GM18517 (cell line): Measurements from ENCODE around the gene DNAJB12.
"Not testable (repeated sequence)": the region's sequence is repeated elsewhere in the genome, so short reads cannot be mapped to it uniquely, and the experiment has no call there.

ENCODE experiments used
- ATAC-seq: cut with Tn5 transposase; IDR thresholded peaks from one replicate; pipeline ENCODE4 v1.9.1; 2021; ENCODE audit warnings: mild to moderate bottlenecking, moderate library complexity; ENCODE audit not compliant: unreplicated experiment

Gene DNAJB12

DNA sequence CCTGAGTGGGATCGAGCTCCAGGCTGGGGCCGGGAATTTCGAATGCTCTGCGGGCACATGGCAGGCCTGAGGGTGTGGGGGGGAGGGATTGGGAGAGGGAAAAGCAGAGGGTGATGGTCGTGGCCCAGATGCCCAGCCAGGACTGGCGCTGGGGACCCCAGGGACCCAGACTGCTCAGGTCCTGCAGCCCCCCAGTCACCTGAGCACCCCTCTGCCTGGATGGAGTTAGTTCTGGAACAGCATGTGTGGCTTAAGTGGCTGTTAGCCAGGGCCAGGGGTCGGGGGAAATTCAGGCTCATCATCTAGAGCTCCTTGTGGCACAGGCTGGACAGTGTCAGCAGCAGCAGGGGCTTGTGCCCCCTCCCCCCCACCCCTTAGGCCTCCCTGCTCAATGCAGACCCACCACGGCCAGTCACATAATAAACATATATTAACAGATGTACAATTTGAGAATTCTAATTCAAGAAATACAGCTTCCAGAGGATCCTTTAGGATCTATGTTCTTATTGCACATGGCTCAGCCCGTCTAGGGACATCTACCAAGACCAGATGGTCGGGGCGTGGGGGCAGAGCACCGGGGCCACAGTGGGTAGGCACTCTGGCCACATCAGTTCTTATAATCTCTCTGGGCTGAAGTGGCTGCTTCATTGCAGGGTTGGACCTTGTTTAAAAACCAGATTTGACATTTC lies 22.2 kb downstream of the DNAJB12 start:
- ATAC-seq: no peak

GRCh38 chr10:72331575-72332422 lies 22.9 kb downstream of the DNAJB12 start:
- ATAC-seq: peak; percentile 42

- no peak for ATAC-seq
These were observed 24.7 kb downstream of the DNAJB12 start for GRCh38 chr10:72330069-72330426.

DNA sequence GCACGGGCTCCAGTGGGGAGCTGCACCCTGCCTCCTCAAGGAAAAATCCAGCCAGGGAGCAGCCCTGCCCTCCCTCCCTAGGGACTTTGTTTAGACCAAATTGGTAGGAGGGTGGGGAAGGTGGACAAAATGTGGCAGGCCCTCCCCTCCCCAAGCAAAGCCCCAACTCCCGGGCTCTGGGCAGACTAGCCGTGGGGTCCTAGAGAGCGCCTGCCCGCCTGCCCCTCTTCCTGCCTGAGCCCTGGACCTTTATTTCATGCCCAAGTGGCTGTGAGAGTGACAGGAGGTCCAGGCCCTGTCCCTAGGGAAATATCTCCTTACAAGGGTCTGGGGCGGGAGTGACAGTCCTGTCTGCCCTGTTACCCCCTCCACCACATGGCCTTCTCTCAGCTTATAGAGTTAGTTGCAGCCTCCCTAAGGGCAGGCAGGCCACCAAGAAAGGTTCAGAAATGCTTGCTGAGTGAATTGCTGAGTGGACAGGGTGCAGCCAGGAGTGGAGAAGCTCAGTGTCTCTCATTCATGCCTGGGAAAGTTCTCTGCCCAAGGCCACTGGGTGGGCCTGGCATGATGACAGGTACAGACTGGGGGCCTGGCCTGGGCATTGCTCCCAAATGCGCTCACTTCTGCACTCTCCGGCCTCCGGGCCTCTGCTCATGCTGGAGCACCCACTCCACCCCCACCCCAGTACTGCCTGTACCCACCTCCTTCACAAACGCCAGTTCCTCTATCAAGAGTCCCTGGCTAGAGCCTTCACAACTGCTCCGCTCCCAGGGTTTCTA lies 25.2 kb downstream of the DNAJB12 start:
- ATAC-seq: no peak

DNA sequence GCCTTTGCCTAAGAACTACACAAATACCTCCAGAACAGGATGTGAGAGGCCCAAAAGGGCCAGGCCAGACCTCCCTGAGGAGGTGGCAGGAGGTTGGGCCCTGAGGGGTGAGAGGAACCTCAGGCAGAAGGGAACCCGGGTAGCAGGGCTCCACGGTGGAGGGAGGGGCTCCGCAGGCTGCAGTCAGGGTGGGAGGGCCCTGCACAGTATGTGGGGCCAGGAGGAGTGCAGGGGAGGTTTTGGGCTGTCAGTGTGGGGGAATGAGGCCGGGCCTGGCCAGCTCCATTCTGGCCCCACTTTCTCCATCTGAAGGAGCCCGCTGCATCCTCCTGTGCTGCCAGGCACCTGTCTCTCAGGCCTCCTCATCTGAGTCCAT lies 25.9 kb downstream of the DNAJB12 start:
- ATAC-seq: no peak

DNA sequence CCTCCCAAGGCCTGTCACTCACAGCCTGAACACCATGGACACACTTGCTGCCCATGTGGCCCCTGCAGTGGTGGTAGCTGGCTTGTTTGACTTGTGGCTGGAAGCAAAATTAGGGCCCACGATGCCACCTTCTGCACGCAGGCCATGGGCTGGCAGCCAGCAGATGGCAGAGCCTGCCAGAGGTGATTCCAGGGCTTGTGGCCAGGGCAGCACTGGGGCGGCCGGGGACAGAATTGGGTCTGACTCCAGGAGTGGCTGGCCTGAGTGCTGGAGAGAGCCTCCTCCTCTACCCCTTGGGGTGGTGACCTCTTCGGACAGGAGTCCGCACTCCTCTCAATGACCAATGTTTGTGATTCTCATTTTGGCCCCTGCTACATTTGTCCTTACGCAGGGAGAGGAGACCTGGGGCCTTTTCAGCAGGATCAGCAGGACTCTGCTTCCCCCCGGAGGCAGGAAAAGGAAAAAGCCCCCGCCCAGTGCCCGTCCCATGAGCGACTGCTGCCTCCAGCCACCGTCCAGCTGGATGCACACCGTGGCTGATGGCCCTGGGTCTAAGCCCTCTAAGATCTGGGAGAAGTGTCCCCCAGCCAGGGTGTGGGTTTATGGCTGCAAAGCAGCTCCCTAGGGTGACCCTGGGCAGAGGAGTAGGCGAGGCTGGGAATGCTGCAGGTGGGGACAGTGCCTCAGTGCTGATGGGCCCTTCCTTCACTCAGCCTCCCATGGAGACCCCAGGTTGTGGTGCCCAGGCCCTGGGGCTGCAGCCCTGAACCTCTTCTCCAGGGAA lies 26.5 kb downstream of the DNAJB12 start:
- no peak for ATAC-seq

DNA sequence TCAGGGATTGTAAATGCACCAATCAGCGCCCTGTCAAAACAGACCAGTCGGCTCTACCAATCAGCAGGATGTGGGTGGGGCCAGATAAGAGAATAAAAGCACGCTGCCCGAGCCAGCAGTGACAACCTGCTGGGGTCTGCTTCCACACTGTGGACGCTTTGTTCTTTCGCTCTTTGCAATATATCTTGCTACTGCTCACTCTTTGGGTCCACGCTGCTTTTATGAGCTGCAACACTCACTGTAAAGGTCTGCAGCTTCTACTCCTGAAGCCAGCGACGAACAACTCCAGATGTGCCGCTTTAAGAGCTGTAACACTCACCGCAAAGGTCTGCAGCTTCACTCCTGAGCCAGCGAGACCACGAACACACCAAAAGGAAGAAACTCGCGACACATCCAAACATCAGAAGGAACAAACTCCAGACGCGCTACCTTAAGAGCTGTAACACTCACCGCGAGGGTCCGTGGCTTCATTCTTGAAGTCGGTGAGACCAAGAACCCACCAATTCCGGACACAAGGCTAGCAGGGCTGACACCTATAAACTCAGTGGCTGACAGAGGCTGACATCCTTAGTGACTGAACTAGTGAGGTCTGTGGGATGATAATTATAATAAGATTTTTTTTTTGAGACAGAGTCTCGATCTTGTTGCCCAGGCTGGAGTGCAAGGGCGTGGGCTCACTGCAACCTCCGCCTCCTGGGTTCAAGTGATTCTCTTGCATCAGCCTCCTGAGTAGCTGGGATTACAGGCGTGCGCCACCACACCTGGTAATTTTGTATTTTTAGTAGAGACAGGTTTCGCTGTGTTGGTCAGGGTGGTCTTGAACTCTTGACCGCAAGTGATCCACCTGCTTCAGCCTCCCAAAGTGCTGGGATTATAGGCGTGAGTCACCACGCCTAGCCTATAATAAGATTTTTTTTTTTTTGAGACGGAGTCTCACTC lies 27.8 kb downstream of the DNAJB12 start:
- ATAC-seq: not testable (repeated sequence)

DNA sequence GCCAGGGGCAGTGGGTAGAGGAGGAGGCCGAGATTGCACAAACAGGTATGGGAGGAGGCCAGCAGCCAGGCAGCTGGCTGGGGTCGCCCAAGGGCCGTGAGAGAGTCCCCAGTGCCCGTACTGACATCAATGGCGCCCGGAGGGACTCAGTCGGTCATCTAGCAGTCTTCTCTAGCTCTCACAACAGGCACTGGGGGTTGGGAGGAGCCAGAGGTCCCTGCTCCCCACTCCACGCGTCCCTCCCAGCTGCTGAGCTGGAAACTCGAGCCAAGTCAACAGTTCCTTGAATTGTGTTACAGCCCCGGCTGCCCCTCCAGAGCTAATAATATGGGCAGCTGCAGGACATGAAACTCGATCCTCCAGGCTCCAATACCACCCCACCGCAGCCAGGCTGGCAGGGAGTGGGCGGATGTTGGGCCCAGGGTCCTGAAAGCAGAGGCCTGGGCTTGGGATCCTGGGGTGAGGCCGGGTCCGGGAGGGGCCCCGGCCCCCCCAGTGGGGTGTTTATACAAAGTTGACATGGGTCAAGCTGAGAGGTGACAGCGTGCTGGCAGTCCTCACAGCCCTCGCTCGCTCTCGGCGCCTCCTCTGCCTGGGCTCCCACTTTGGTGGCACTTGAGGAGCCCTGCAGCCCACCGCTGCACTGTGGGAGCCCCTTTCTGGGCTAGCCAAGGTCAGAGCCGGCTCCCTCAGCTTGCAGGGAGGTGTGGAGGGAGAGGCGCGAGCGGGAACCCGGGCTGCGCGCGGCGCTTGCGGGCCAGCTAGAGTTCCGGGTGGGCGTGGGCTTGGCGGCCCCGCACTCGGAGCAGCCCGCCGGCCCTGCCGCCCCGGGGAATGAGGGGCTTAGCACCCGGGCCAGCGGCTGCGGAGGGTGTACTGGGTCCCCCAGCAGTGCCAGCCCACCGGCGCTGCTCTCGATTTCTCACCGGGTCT lies 29.2 kb downstream of the DNAJB12 start:
- not testable (repeated sequence) for ATAC-seq

GRCh38 chr10:72323771-72324191 lies 30.9 kb downstream of the DNAJB12 start:
- ATAC-seq: no peak

- no peak for ATAC-seq
These were observed 31.5 kb downstream of the DNAJB12 start for GRCh38 chr10:72323108-72323749.

DNA sequence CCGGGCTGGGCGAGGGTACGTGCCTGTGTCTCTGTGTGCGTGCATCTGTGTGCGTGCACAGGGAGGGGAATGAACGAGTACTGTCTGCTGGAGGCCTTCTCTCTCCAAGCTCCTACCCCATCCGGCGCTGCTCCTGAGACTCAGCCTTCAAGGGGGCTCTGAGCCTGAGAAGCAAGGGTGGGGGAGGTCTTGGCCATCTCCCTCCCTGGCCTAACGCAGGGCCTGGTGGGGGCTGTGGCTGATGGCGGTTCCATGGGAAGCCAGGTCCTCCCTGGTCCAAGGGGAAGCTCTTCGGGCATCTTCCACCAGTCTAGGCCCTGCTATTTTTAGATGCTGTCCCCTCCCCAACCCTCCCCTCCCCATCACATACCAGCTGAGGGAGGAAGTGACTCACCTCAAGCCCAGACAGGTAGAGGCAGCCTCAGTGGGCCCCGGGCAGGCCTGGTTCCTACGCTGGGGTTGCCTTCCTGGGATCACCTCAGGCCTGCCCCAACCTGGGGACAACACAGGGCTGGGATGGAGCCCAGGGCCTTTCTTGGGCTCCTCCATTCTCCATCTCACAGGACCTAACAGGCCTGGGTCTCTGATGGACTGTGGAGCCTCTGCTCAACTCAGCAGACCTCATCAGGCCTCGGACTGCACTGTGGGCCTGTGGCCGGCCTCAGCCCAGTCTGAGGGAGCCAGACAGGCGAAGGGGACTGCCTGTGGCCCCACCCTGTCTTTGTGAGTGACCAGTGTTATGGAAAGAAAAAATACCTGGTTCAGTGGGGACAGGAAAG lies 32.2 kb downstream of the DNAJB12 start:
- ATAC-seq: no peak

GRCh38 chr10:72322030-72322279 lies 32.8 kb downstream of the DNAJB12 start:
- no peak for ATAC-seq

GRCh38 chr10:72321248-72322029 lies 33.3 kb downstream of the DNAJB12 start:
- no peak for ATAC-seq

GRCh38 chr10:72320676-72321247 lies 34.0 kb downstream of the DNAJB12 start:
- ATAC-seq: peak; percentile 66

- peak; percentile 47 for ATAC-seq
These were observed 35.1 kb downstream of the DNAJB12 start for GRCh38 chr10:72319416-72320254.
